IMR-90 (cell line): ENCODE results near the gene C10orf71. TPM values are rescaled to one million over a fixed set of nuclear protein-coding genes. Genes with fewer than 3 reads are reported as not detected.

ENCODE experiments used
- ATAC-seq: fragments of 200-7000 bp; cut with Tn5 transposase; 2 replicates; pipeline ENCODE4 v1.9.1; 2020; ENCODE audit warnings: low read depth, mild to moderate bottlenecking, moderate library complexity
- BruUV-seq: library from RNA; stranded (reverse); fragments of 400-500 nt; replicated peaks from 2 replicates; lab custom pipeline; 2021; lab: Mats Ljungman, UMichigan
- CTCF ChIA-PET: fragments of 300-600 bp; formaldehyde crosslinking; extraction: SDS; loops from one replicate; lab custom pipeline; 2021; ENCODE audit warnings: antibody characterized with exemption; lab: Yijun Ruan, JAX
- POLR2A ChIA-PET: fragments of 300-600 bp; sonication (Branson Sonifier 250); formaldehyde crosslinking; loops from one replicate; lab custom pipeline; 2022; ENCODE audit warnings: antibody characterized with exemption; ENCODE audit not compliant: unreplicated experiment; lab: Charles Lee
- DNase-seq: peaks from one replicate; pipeline ENCODE4 v3.0.0; 2013
- H2AFZ ChIP-seq: replicated peaks from 2 replicates; pipeline ENCODE3; 2013; ENCODE audit warnings: low read length, mild to moderate bottlenecking; ENCODE audit not compliant: poor library complexity
- H2AK5ac ChIP-seq: 2 replicates; pipeline ENCODE4 v1.6.1; 2013; ENCODE audit warnings: low read depth, low read length, inconsistent platforms
- H2AK9ac ChIP-seq: replicated peaks from 2 replicates; pipeline ENCODE3; 2013; ENCODE audit warnings: mild to moderate bottlenecking, low read depth, low read length, moderate library complexity; ENCODE audit not compliant: poor library complexity
- H2BK120ac ChIP-seq: 2 replicates; pipeline ENCODE4 v1.6.1; 2013; ENCODE audit warnings: low read depth, low read length, inconsistent platforms
- H2BK15ac ChIP-seq: 3 replicates; pipeline ENCODE4 v1.6.1; 2013; ENCODE audit warnings: low read depth, low read length, inconsistent platforms
- H2BK20ac ChIP-seq: 2 replicates; pipeline ENCODE4 v1.6.1; 2013; ENCODE audit warnings: low read depth, mild to moderate bottlenecking, inconsistent platforms, low read length, moderate library complexity
- H2BK5ac ChIP-seq: 2 replicates; pipeline ENCODE4 v1.6.1; 2013; ENCODE audit warnings: mild to moderate bottlenecking, low read depth, low read length, inconsistent platforms; ENCODE audit not compliant: poor library complexity, severe bottlenecking
- H3K14ac ChIP-seq: replicated peaks from 2 replicates; pipeline ENCODE4 v1.6.1; 2013; ENCODE audit warnings: low read depth, low read length, inconsistent platforms
- H3K18ac ChIP-seq: 2 replicates; pipeline ENCODE4 v1.6.1; 2013; ENCODE audit warnings: low read depth, low read length, control low read depth
- H3K23ac ChIP-seq: 2 replicates; pipeline ENCODE4 v1.6.1; 2013; ENCODE audit warnings: low read depth, low read length, inconsistent platforms
- H3K27ac ChIP-seq: 2 replicates; pipeline ENCODE4 v1.5.1; 2013; ENCODE audit warnings: mild to moderate bottlenecking, control low read depth, low read length; ENCODE audit not compliant: insufficient read depth
- H3K27me3 ChIP-seq: 2 replicates; pipeline ENCODE4 v1.6.1; 2013; ENCODE audit warnings: low read length; ENCODE audit not compliant: control insufficient read depth, insufficient read depth
- H3K36me3 ChIP-seq: 2 replicates; pipeline ENCODE4 v1.6.1; 2013; ENCODE audit warnings: low read length, mixed read lengths; ENCODE audit not compliant: control insufficient read depth, insufficient read depth
- H3K4ac ChIP-seq: 2 replicates; pipeline ENCODE4 v1.6.1; 2013; ENCODE audit warnings: low read depth, low read length, inconsistent platforms
- H3K4me1 ChIP-seq: 2 replicates; pipeline ENCODE4 v1.6.1; 2013; ENCODE audit warnings: low read length, mixed read lengths; ENCODE audit not compliant: control insufficient read depth, insufficient read depth
- H3K4me2 ChIP-seq: 2 replicates; pipeline ENCODE4 v1.6.1; 2013; ENCODE audit warnings: low read depth, mild to moderate bottlenecking, control low read depth, low read length, moderate library complexity
- H3K4me3 ChIP-seq: 2 replicates; pipeline ENCODE4 v1.5.1; 2013; ENCODE audit warnings: low read depth, mild to moderate bottlenecking, control low read depth, low read length, moderate library complexity; ENCODE audit not compliant: insufficient read depth
- H3K56ac ChIP-seq: 2 replicates; pipeline ENCODE4 v1.6.1; 2013; ENCODE audit warnings: low read length, inconsistent platforms; ENCODE audit not compliant: insufficient read depth; ENCODE audit errors: extremely low read depth
- H3K79me1 ChIP-seq, 2 experiments: 2 replicates each; pipeline ENCODE4 v1.6.1; 2013; ENCODE audit warnings: low read length in 2 of 2, inconsistent platforms in 1 of 2, low read depth in 1 of 2
- H3K9ac ChIP-seq: 2 replicates; pipeline ENCODE4 v1.6.1; 2013; ENCODE audit warnings: low read depth, low read length, control low read depth
- H3K9me1 ChIP-seq: 2 replicates; pipeline ENCODE4 v1.6.1; 2013; ENCODE audit warnings: low read length, inconsistent platforms; ENCODE audit not compliant: insufficient read depth
- H3K9me3 ChIP-seq: 2 replicates; pipeline ENCODE4 v1.6.1; 2013; ENCODE audit warnings: low read length; ENCODE audit not compliant: control insufficient read depth, insufficient read depth
- H4K20me1 ChIP-seq: 2 replicates; pipeline ENCODE4 v1.6.1; 2013; ENCODE audit warnings: low read length, inconsistent platforms; ENCODE audit not compliant: insufficient read depth
- H4K5ac ChIP-seq: 2 replicates; pipeline ENCODE4 v1.6.1; 2013; ENCODE audit warnings: mild to moderate bottlenecking, low read depth, low read length, control low read depth
- H4K8ac ChIP-seq, 2 experiments: 2 replicates each; pipeline ENCODE4 v1.6.1; 2013; ENCODE audit warnings: low read depth in 2 of 2, low read length in 2 of 2, control low read depth in 1 of 2, inconsistent platforms in 1 of 2
- H4K91ac ChIP-seq: 2 replicates; pipeline ENCODE4 v1.6.1; 2013; ENCODE audit warnings: low read depth, low read length, inconsistent platforms; ENCODE audit not compliant: insufficient read depth
- BHLHE40 ChIP-seq: fragments of 150-350 bp; IDR thresholded peaks from 2 replicates; pipeline ENCODE4 v1.6.1; 2016; ENCODE audit warnings: mild to moderate bottlenecking, low read depth, low read length
- FOS ChIP-seq: fragments of 150-350 bp; IDR thresholded peaks from 2 replicates; pipeline ENCODE4 v1.6.1; 2016; ENCODE audit warnings: low read depth, low read length
- MAFK ChIP-seq: IDR thresholded peaks from 2 replicates; pipeline ENCODE4 v1.6.1; 2012; ENCODE audit warnings: low read depth, low read length, improper control_type of control experiment
- MAZ ChIP-seq: IDR thresholded peaks from 2 replicates; pipeline ENCODE4 v1.6.1; 2012; ENCODE audit warnings: low read depth, mild to moderate bottlenecking, low read length, improper control_type of control experiment, moderate library complexity, borderline replicate concordance
- MXI1 ChIP-seq: IDR thresholded peaks from 2 replicates; pipeline ENCODE4 v1.6.1; 2012; ENCODE audit warnings: low read depth, mild to moderate bottlenecking, low read length, moderate library complexity, borderline replicate concordance
- NFE2L2 ChIP-seq: fragments of 150-350 bp; IDR thresholded peaks from 2 replicates; pipeline ENCODE4 v1.6.1; 2016; ENCODE audit warnings: low read depth, mild to moderate bottlenecking, low read length
- POLR2A ChIP-seq: IDR thresholded peaks from 2 replicates; pipeline ENCODE4 v1.6.1; 2012; ENCODE audit warnings: mild to moderate bottlenecking, low read depth, low read length
- RAD21 ChIP-seq: IDR thresholded peaks from 2 replicates; pipeline ENCODE4 v1.6.1; 2012; ENCODE audit warnings: low read length, improper control_type of control experiment
- RCOR1 ChIP-seq: IDR thresholded peaks from 2 replicates; pipeline ENCODE4 v1.6.1; 2012; ENCODE audit warnings: mild to moderate bottlenecking, low read length, improper control_type of control experiment; ENCODE audit not compliant: insufficient replicate concordance
- RFX5 ChIP-seq: IDR thresholded peaks from 2 replicates; pipeline ENCODE4 v1.8.0; 2012; ENCODE audit warnings: low read depth, mild to moderate bottlenecking, low read length, moderate library complexity
- SMC3 ChIP-seq: fragments of 150-350 bp; IDR thresholded peaks from 2 replicates; pipeline ENCODE4 v1.6.1; 2016; ENCODE audit warnings: low read depth, mild to moderate bottlenecking, antibody characterized with exemption, low read length, moderate library complexity
- WGBS, 2 experiments: methylation state at CpG; one replicate each; pipeline versions ENCODE4 v1.1.5 to v1.1.7; 2013; ENCODE audit warnings: missing lambda C conversion rate in 2 of 2; ENCODE audit not compliant: insufficient read length in 1 of 2; ENCODE audit errors: extremely low coverage in 2 of 2; 5-methylcytosine and 5-hydroxymethylcytosine counted together
- dilution Hi-C: fragments of 300-500 bp; cut with HindIII; formaldehyde crosslinking; loops from one replicate; pipeline ENCODE4 v1.14.3; 2018; ENCODE audit warnings: low sequenced_read_pairs; ENCODE audit not compliant: unreplicated experiment
- in situ Hi-C: fragments of 300-500 bp; cut with MboI; formaldehyde crosslinking; loops from 3 replicates; pipeline ENCODE4 v1.14.3; 2019; ENCODE audit warnings: low sequenced_read_pairs, inconsistent platforms, mixed read lengths
- intact Hi-C: fragments of 100-400 bp; cut with micrococcal nuclease; formaldehyde crosslinking; loops from 2 replicates; pipeline ENCODE4 v1.10.0; 2022
- polyA plus RNA-seq, 3 experiments: library from polyadenylated mRNA; depleted of rRNA; stranded (reverse); fragments of >200 nt; gene quantifications; 2 replicates each; pipeline ENCODE4 v1.2.3, GENCODE V29; 2012; ENCODE audit warnings: low replicate concordance in 1 of 3
- total RNA-seq: library from RNA; depleted of rRNA; stranded (reverse); fragments of >200 nt; gene quantifications from 2 replicates; pipeline ENCODE4 v1.2.3, GENCODE V29; 2012
- TF ChIP-seq, protein P1 (sequence below): fragments of 150-350 bp; IDR thresholded peaks from 2 replicates; pipeline ENCODE4 v1.6.1; 2016; ENCODE audit warnings: low read depth, mild to moderate bottlenecking, low read length, moderate library complexity, borderline replicate concordance
- TF ChIP-seq, protein P2 (sequence below): conservative IDR thresholded peaks from 2 replicates; pipeline ENCODE4 v1.5.1; 2012; ENCODE audit warnings: mild to moderate bottlenecking, low read depth, low read length, improper control_type of control experiment
- TF ChIP-seq, protein P3 (sequence below): fragments of 150-350 bp; IDR thresholded peaks from 2 replicates; pipeline ENCODE4 v1.6.1; 2017; ENCODE audit warnings: mild to moderate bottlenecking, antibody characterized with exemption, low read length, low read depth

The C10orf71 gene
- total and polyA plus RNA-seq, 2 of the 4 experiments (the other 2 are of a cell fraction): not detected

GRCh38 chr10:49286686-49287085, 12.3 kb upstream of the C10orf71 start:
- no peak overlapping the region for H2BK5ac ChIP-seq
- TF ChIP-seq, protein P1, sequence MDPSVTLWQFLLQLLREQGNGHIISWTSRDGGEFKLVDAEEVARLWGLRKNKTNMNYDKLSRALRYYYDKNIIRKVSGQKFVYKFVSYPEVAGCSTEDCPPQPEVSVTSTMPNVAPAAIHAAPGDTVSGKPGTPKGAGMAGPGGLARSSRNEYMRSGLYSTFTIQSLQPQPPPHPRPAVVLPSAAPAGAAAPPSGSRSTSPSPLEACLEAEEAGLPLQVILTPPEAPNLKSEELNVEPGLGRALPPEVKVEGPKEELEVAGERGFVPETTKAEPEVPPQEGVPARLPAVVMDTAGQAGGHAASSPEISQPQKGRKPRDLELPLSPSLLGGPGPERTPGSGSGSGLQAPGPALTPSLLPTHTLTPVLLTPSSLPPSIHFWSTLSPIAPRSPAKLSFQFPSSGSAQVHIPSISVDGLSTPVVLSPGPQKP: no peak
- TF ChIP-seq, protein P2, sequence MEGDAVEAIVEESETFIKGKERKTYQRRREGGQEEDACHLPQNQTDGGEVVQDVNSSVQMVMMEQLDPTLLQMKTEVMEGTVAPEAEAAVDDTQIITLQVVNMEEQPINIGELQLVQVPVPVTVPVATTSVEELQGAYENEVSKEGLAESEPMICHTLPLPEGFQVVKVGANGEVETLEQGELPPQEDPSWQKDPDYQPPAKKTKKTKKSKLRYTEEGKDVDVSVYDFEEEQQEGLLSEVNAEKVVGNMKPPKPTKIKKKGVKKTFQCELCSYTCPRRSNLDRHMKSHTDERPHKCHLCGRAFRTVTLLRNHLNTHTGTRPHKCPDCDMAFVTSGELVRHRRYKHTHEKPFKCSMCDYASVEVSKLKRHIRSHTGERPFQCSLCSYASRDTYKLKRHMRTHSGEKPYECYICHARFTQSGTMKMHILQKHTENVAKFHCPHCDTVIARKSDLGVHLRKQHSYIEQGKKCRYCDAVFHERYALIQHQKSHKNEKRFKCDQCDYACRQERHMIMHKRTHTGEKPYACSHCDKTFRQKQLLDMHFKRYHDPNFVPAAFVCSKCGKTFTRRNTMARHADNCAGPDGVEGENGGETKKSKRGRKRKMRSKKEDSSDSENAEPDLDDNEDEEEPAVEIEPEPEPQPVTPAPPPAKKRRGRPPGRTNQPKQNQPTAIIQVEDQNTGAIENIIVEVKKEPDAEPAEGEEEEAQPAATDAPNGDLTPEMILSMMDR: no peak
- no peak for TF ChIP-seq RAD21
- TF ChIP-seq MXI1: no peak
- TF ChIP-seq SMC3: no peak
- TF ChIP-seq FOS: no peak
- TF ChIP-seq BHLHE40: no peak
- TF ChIP-seq RCOR1: no peak
- no peak for TF ChIP-seq NFE2L2
- TF ChIP-seq, protein P3, sequence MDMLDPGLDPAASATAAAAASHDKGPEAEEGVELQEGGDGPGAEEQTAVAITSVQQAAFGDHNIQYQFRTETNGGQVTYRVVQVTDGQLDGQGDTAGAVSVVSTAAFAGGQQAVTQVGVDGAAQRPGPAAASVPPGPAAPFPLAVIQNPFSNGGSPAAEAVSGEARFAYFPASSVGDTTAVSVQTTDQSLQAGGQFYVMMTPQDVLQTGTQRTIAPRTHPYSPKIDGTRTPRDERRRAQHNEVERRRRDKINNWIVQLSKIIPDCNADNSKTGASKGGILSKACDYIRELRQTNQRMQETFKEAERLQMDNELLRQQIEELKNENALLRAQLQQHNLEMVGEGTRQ: no peak
- TF ChIP-seq MAFK: no peak
- TF ChIP-seq MAZ: no peak
- TF ChIP-seq RFX5: no peak
- no peak for TF ChIP-seq POLR2A
- no peak overlapping the region for H4K5ac ChIP-seq
- H3K4me1 ChIP-seq: no peaks in the 10 kb centered on the region
- no peaks in the 10 kb centered on the region for H3K36me3 ChIP-seq
- H3K27ac ChIP-seq: no peak overlapping the region
- no peaks in the 10 kb centered on the region for H3K79me1 ChIP-seq
- H3K9me3 ChIP-seq: no peaks in the 10 kb centered on the region
- H3K4ac ChIP-seq: no peak overlapping the region
- H2BK15ac ChIP-seq: no peak overlapping the region
- H3K9me1 ChIP-seq: no peaks in the 10 kb centered on the region
- 43% methylated on average over 4 of the region's 4 CpGs; no CpG with 5 or more reads in 1 of the 2 experiments for WGBS, 2 experiments
- ATAC-seq: no peak
- POLR2A ChIA-PET: no interaction called here
- H4K20me1 ChIP-seq: no peaks in the 10 kb centered on the region
- no peak overlapping the region for H3K56ac ChIP-seq
- no peak overlapping the region for H4K91ac ChIP-seq
- no peak for DNase-seq
- no peak overlapping the region for H3K18ac ChIP-seq
- H3K4me3 ChIP-seq: no peak overlapping the region
- no peak overlapping the region for H2AFZ ChIP-seq
- H4K8ac ChIP-seq: no peak overlapping the region
- H2BK120ac ChIP-seq: no peak overlapping the region
- CTCF ChIA-PET: no interaction called here
- H2AK5ac ChIP-seq: no peak overlapping the region
- in situ Hi-C loops: no loop called here
- no TSS peak for BruUV-seq
- peaks cover 30% of the 10 kb centered on the region for H3K27me3 ChIP-seq
- no peak overlapping the region for H3K9ac ChIP-seq
- dilution Hi-C loops: no loop called here
- intact Hi-C loops: no loop called here
- no peak overlapping the region for H3K23ac ChIP-seq
- no peak overlapping the region for H2BK20ac ChIP-seq
- no peak overlapping the region for H3K14ac ChIP-seq
- H2AK9ac ChIP-seq: no peak overlapping the region
- H3K4me2 ChIP-seq: no peak overlapping the region
